Kidney epithelial cell (primary cell): ENCODE results near the gene ZNF611. TPM values are rescaled to one million over a fixed set of nuclear protein-coding genes. Genes with fewer than 3 reads are reported as not detected.
"Not testable (repeated sequence)": the region's sequence is repeated elsewhere in the genome, so short reads cannot be mapped to it uniquely, and the experiment has no call there.

Experiments used
- DNase-seq: peaks from one replicate; pipeline ENCODE4 v3.0.0-alpha.2; 2010; ENCODE audit warnings: low read depth
- H3K27me3 ChIP-seq: 2 replicates; pipeline ENCODE4 v1.6.0; 2011; ENCODE audit warnings: low read length; ENCODE audit not compliant: control insufficient read depth, insufficient read depth
- H3K36me3 ChIP-seq: 2 replicates; pipeline ENCODE4 v1.5.1; 2011; ENCODE audit warnings: low read length; ENCODE audit not compliant: control insufficient read depth, insufficient read depth
- H3K4me3 ChIP-seq: 2 replicates; pipeline ENCODE4 v1.5.1; 2011; ENCODE audit warnings: low read depth, mild to moderate bottlenecking, control low read depth, low read length
- CTCF ChIP-seq: IDR thresholded peaks from 2 replicates; pipeline ENCODE4 v1.5.1; 2011; ENCODE audit warnings: mild to moderate bottlenecking, moderate library complexity, low read length, control low read depth, inconsistent platforms; ENCODE audit not compliant: insufficient read depth, poor library complexity, severe bottlenecking
- total RNA-seq: library from RNA; depleted of rRNA; stranded (reverse); fragments of >200 nt; gene quantifications from 2 replicates; pipeline ENCODE4 v1.2.3, GENCODE V29; 2015

ZNF611 gene
- total RNA-seq, result 13.7 and 16.4 TPM in 2 replicates

- peak; percentile 73 for TF ChIP-seq CTCF
- peak within 1 kb of the TSS; percentile 83 for H3K4me3 ChIP-seq
- no peaks in the 10 kb centered on the region for H3K36me3 ChIP-seq
- no peaks in the 10 kb centered on the region for H3K27me3 ChIP-seq
- peak; percentile 65 for DNase-seq
Measured at GRCh38 chr19:52734893-52735661, at the start of gene ZNF611. Gene ZNF611, minus strand, starts transcription at chr19:52735044. Its CDS starts 19,150 bp downstream, at chr19:52715894.

GRCh38 chr19:52782864-52783263 is 48.0 kb upstream of the ZNF611 start:
- not testable (repeated sequence) for H3K4me3 ChIP-seq, H3K27me3 ChIP-seq, H3K36me3 ChIP-seq, DNase-seq

- no peak for TF ChIP-seq CTCF
- H3K27me3 ChIP-seq, result no peaks in the 10 kb centered on the region
- no peak for DNase-seq
- no peak overlapping the region for H3K4me3 ChIP-seq
- H3K36me3 ChIP-seq, result no peaks in the 10 kb centered on the region
Measured at GRCh38 chr19:52778811-52779210, 44.0 kb upstream of the ZNF611 start.

GRCh38 chr19:52756447-52756846 is 21.6 kb upstream of the ZNF611 start:
- H3K4me3 ChIP-seq, DNase-seq, H3K27me3 ChIP-seq, H3K36me3 ChIP-seq: not testable (repeated sequence)

GRCh38 chr19:52749780-52750179 is 14.9 kb upstream of the ZNF611 start:
- no peaks in the 10 kb centered on the region for H3K27me3 ChIP-seq
- TF ChIP-seq CTCF, result no peak
- no peak overlapping the region for H3K4me3 ChIP-seq
- no peak for DNase-seq
- H3K36me3 ChIP-seq, result no peaks in the 10 kb centered on the region

- TF ChIP-seq CTCF, result no peak
- Histone ChIP-seq H3K36me3 (no peaks in the 10 kb centered on the region), H3K27me3 (no peaks in the 10 kb centered on the region), H3K4me3 (no peak overlapping the region)
- no peak for DNase-seq
Measured at GRCh38 chr19:52748336-52748950, 13.6 kb upstream of the ZNF611 start.

GRCh38 chr19:52745919-52746318 is 11.1 kb upstream of the ZNF611 start:
- H3K4me3 ChIP-seq, DNase-seq, H3K36me3 ChIP-seq, H3K27me3 ChIP-seq: not testable (repeated sequence)
